HCT116 (cell line): ENCODE data around the gene MAP3K4.

ENCODE experiments used
- CEBPB ChIP-seq: IDR thresholded peaks from 2 replicates; pipeline ENCODE4 v1.6.1; 2012; ENCODE audit warnings: low read depth
- EZH2 ChIP-seq: fragments of 200-600 bp; sonication (generic); IDR thresholded peaks from 2 replicates; pipeline ENCODE4 v1.6.1; 2017; ENCODE audit warnings: antibody characterized with exemption, mixed run types
- JUND ChIP-seq: IDR thresholded peaks from 2 replicates; pipeline ENCODE4 v1.6.1; 2012
- MAX ChIP-seq: IDR thresholded peaks from 2 replicates; pipeline ENCODE4 v1.6.1; 2012
- POLR2A ChIP-seq: IDR thresholded peaks from 2 replicates; pipeline ENCODE4 v1.7.0; 2011; ENCODE audit warnings: borderline replicate concordance; ENCODE audit not compliant: insufficient read depth, insufficient read length; ENCODE audit errors: extremely low read depth
- POLR2AphosphoS5 ChIP-seq: IDR thresholded peaks from 2 replicates; pipeline ENCODE4 v1.6.1; 2011; ENCODE audit warnings: mild to moderate bottlenecking, low read depth, low read length, moderate library complexity
- SIN3A ChIP-seq: IDR thresholded peaks from 2 replicates; pipeline ENCODE4 v1.6.1; 2012; ENCODE audit warnings: low read depth
- TCF7L2 ChIP-seq: IDR thresholded peaks from 2 replicates; pipeline ENCODE4 v1.7.0; 2011; ENCODE audit warnings: borderline replicate concordance, inconsistent platforms; ENCODE audit not compliant: insufficient read depth, insufficient read length; ENCODE audit errors: extremely low read depth
- ZBTB33 ChIP-seq: IDR thresholded peaks from 2 replicates; pipeline ENCODE4 v1.6.1; 2011; ENCODE audit warnings: mild to moderate bottlenecking, low read length, moderate library complexity; ENCODE audit not compliant: insufficient replicate concordance; ENCODE audit errors: extremely low read depth
- ZNF274 ChIP-seq: fragments of 200-500 bp; sonication (Bioruptor generic); IDR thresholded peaks from 2 replicates; pipeline ENCODE4 v1.6.1; 2014; ENCODE audit warnings: mild to moderate bottlenecking, low read depth, low read length, inconsistent platforms
- TF ChIP-seq, protein P1 (sequence below), 3 experiments: fragments of 200-600 bp in 1 of 3; sonication (generic) in 1 of 3; IDR thresholded peaks in 2 of 3; conservative IDR thresholded peaks in 1 of 3; 2 replicates each; pipeline ENCODE4 v1.5.1; 2012 to 2017; ENCODE audit warnings: low read depth in 2 of 3, low read length in 2 of 3, antibody characterized with exemption in 1 of 3, borderline replicate concordance in 1 of 3, control low read depth in 1 of 3, mild to moderate bottlenecking in 1 of 3, mixed read lengths in 1 of 3, mixed run types in 1 of 3, moderate library complexity in 1 of 3; ENCODE audit not compliant: insufficient read depth in 1 of 3
- TF ChIP-seq, protein P2 (sequence below): IDR thresholded peaks from 2 replicates; pipeline ENCODE4 v1.6.1; 2012; ENCODE audit warnings: low read depth

- TF ChIP-seq MAX (no peak), POLR2A (no peak), JUND (no peak), ZBTB33 (no peak), EZH2 (no peak), TCF7L2 (no peak), CEBPB (no peak), SIN3A (no peak), POLR2AphosphoS5 (no peak), ZNF274 (no peak)
- TF ChIP-seq, protein P1, sequence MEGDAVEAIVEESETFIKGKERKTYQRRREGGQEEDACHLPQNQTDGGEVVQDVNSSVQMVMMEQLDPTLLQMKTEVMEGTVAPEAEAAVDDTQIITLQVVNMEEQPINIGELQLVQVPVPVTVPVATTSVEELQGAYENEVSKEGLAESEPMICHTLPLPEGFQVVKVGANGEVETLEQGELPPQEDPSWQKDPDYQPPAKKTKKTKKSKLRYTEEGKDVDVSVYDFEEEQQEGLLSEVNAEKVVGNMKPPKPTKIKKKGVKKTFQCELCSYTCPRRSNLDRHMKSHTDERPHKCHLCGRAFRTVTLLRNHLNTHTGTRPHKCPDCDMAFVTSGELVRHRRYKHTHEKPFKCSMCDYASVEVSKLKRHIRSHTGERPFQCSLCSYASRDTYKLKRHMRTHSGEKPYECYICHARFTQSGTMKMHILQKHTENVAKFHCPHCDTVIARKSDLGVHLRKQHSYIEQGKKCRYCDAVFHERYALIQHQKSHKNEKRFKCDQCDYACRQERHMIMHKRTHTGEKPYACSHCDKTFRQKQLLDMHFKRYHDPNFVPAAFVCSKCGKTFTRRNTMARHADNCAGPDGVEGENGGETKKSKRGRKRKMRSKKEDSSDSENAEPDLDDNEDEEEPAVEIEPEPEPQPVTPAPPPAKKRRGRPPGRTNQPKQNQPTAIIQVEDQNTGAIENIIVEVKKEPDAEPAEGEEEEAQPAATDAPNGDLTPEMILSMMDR (IDR thresholded peaks at IDR 0.05 in 2 of 3, conservative IDR thresholded peaks at IDR 0.05 in 1 of 3; ENCODE audit: borderline replicate concordance in 1 of 3, insufficient read depth in 1 of 3, low read depth in 2 of 3, low read length in 2 of 3), result no peak
- TF ChIP-seq, protein P2, sequence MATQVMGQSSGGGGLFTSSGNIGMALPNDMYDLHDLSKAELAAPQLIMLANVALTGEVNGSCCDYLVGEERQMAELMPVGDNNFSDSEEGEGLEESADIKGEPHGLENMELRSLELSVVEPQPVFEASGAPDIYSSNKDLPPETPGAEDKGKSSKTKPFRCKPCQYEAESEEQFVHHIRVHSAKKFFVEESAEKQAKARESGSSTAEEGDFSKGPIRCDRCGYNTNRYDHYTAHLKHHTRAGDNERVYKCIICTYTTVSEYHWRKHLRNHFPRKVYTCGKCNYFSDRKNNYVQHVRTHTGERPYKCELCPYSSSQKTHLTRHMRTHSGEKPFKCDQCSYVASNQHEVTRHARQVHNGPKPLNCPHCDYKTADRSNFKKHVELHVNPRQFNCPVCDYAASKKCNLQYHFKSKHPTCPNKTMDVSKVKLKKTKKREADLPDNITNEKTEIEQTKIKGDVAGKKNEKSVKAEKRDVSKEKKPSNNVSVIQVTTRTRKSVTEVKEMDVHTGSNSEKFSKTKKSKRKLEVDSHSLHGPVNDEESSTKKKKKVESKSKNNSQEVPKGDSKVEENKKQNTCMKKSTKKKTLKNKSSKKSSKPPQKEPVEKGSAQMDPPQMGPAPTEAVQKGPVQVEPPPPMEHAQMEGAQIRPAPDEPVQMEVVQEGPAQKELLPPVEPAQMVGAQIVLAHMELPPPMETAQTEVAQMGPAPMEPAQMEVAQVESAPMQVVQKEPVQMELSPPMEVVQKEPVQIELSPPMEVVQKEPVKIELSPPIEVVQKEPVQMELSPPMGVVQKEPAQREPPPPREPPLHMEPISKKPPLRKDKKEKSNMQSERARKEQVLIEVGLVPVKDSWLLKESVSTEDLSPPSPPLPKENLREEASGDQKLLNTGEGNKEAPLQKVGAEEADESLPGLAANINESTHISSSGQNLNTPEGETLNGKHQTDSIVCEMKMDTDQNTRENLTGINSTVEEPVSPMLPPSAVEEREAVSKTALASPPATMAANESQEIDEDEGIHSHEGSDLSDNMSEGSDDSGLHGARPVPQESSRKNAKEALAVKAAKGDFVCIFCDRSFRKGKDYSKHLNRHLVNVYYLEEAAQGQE, result no peak
Observed at GRCh38 chr6:161143663-161144430, 152.3 kb downstream of the MAP3K4 start.
